Amniotic stem cell (primary cell): ENCODE results near the gene ANKRD36C.
"Not testable (repeated sequence)": the region's sequence is repeated elsewhere in the genome, so short reads cannot be mapped to it uniquely, and the experiment has no call there.

Source experiments
- DNase-seq: peaks from one replicate; lab custom pipeline; 2025; lab: John Stamatoyannopoulos, UW

The ANKRD36C gene

GRCh38 chr2:95796249-95797099 is 195.2 kb downstream of the ANKRD36C start:
- not testable (repeated sequence) for DNase-seq

DNA sequence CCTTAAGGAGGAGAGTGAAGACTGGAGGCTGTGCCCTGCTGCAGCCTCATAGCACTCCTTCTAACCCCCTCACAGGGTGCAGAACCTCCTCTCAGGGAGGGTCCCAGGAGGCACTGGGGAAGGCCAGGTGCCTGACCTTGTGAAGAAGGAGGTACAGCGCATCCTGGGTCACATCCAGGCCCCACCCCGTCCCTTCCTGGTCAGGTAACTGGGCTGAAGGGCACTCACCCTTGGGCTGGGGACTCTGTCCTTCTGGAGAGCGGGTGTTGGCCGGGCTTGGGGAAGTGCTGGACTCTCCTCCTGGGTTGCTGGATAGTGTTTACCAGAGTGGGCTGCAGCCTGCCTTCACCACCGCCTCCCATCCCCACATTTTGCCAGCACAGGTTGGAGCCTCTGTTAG is 197.7 kb downstream of the ANKRD36C start:
- DNase-seq: not testable (repeated sequence)

- DNase-seq: not testable (repeated sequence)
These were observed 201.4 kb downstream of the ANKRD36C start for GRCh38 chr2:95790180-95790579.

DNA sequence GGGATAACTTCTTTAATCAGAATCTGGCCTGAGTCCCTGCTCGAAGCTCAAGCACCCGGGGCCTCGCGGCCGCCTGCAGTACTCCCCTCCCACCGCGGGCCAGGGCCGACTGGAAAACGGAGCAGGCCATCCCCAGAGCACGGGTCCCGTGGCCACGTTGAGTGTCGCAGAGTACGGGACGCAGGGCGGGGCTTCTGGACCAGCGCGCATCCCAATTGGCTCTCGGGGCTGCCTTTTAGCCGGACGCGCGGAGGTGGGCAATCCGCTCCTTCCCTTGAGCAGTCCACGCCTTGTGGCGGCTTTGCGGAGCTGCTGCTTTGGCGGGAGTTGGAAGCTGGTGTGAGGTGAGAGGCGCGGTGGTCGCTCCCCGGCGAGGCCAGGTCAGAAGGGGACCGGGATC is 202.2 kb downstream of the ANKRD36C start:
- not testable (repeated sequence) for DNase-seq

DNA sequence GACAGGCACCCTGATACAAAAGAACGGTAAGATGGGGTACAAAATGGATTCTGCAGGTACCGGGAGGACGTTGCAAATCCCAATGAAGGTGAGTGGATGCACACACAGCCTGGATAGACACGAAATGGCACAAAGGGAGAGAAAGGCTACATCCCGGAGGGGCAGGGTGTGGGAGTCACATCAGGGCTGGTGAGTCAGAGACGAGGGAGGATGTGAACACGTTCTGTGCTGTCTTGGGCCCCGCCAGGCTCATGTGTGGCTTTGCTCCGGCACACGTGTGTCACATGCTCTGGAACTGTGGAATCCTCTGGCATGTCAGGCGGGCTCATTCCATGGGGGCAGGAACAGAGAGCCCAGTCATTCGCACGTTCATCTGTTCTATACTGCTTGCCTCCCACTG is 203.0 kb downstream of the ANKRD36C start:
- DNase-seq: not testable (repeated sequence)
